GM23338 (cell line): ENCODE results near the gene PRSS27.
"Not testable (repeated sequence)": the region's sequence is repeated elsewhere in the genome, so short reads cannot be mapped to it uniquely, and the experiment has no call there.

Experiments used
- CREB1 ChIP-seq: fragments of 250-450 bp; sonication (Bioruptor Pico); IDR thresholded peaks from 2 replicates; pipeline ENCODE4 v1.5.0; 2020; ENCODE audit warnings: low read depth, mild to moderate bottlenecking, moderate library complexity
- ETS1 ChIP-seq: IDR thresholded peaks from 2 replicates; pipeline ENCODE4 v1.6.1; 2016; ENCODE audit warnings: antibody characterized with exemption
- EZH2 ChIP-seq: fragments of 200-600 bp; sonication (generic); IDR thresholded peaks from one replicate; pipeline ENCODE4 v1.8.0; 2017; ENCODE audit warnings: antibody characterized with exemption, mild to moderate bottlenecking, low read depth; ENCODE audit not compliant: unreplicated experiment
- EZH2phosphoT487 ChIP-seq: fragments of 200-600 bp; sonication (generic); IDR thresholded peaks from one replicate; pipeline ENCODE4 v1.8.1; 2018; ENCODE audit warnings: antibody characterized with exemption; ENCODE audit not compliant: unreplicated experiment
- JUNB ChIP-seq: IDR thresholded peaks from one replicate; pipeline ENCODE4 v1.6.1; 2016; ENCODE audit warnings: antibody characterized with exemption; ENCODE audit not compliant: unreplicated experiment
- NANOG ChIP-seq: IDR thresholded peaks from 2 replicates; pipeline ENCODE4 v1.6.1; 2016; ENCODE audit warnings: antibody characterized with exemption, borderline replicate concordance
- POLR2AphosphoS5 ChIP-seq: IDR thresholded peaks from 2 replicates; pipeline ENCODE4 v1.6.1; 2016; ENCODE audit warnings: antibody characterized with exemption, low read depth
- REST ChIP-seq: IDR thresholded peaks from one replicate; pipeline ENCODE4 v1.6.1; 2018; ENCODE audit warnings: antibody characterized with exemption; ENCODE audit not compliant: unreplicated experiment
- STAT1 ChIP-seq: IDR thresholded peaks from one replicate; pipeline ENCODE4 v1.6.1; 2016; ENCODE audit warnings: antibody characterized with exemption; ENCODE audit not compliant: unreplicated experiment
- ZNF114 ChIP-seq: fragments of 250-450 bp; sonication (Bioruptor Pico); IDR thresholded peaks from 2 replicates; pipeline ENCODE4 v1.5.0; 2020; ENCODE audit warnings: mild to moderate bottlenecking, moderate library complexity
- ZNF331 ChIP-seq: fragments of 250-450 bp; sonication (Bioruptor Pico); IDR thresholded peaks from 2 replicates; pipeline ENCODE4 v1.5.0; 2020; ENCODE audit warnings: low read depth, mild to moderate bottlenecking, moderate library complexity
- TF ChIP-seq, protein P1 (sequence below), 2 experiments: fragments of 200-600 bp in 1 of 2; sonication (generic) in 1 of 2; conservative IDR thresholded peaks; 2 replicates each; pipeline versions ENCODE4 v1.5.1 to v1.6.1; 2016 to 2017; ENCODE audit warnings: antibody characterized with exemption in 2 of 2, low read depth in 2 of 2, mild to moderate bottlenecking in 2 of 2, moderate library complexity in 1 of 2

DNA sequence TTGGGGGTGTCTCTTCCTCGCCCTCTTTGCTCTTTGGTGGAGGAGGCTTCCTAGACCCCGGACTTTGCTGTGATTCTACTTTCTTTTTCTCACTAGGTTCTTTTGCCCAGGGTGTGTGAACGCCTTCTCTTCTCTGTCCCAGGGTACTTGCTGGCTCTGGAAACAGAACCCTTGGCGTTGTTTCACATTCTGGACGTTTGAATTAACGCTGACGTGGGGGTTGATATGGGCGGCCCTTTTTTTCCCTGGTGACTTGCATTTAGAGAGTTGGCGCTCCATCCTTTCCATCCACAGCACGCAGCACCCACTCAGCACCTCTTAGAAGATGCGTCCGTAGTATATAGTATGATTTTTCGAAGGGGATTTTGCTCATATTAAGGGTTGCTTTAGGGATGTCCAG, 37.0 kb downstream of the PRSS27 start:
- TF ChIP-seq, protein P1, sequence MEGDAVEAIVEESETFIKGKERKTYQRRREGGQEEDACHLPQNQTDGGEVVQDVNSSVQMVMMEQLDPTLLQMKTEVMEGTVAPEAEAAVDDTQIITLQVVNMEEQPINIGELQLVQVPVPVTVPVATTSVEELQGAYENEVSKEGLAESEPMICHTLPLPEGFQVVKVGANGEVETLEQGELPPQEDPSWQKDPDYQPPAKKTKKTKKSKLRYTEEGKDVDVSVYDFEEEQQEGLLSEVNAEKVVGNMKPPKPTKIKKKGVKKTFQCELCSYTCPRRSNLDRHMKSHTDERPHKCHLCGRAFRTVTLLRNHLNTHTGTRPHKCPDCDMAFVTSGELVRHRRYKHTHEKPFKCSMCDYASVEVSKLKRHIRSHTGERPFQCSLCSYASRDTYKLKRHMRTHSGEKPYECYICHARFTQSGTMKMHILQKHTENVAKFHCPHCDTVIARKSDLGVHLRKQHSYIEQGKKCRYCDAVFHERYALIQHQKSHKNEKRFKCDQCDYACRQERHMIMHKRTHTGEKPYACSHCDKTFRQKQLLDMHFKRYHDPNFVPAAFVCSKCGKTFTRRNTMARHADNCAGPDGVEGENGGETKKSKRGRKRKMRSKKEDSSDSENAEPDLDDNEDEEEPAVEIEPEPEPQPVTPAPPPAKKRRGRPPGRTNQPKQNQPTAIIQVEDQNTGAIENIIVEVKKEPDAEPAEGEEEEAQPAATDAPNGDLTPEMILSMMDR (conservative IDR thresholded peaks at IDR 0.05; ENCODE audit: low read depth in 2 of 2): not testable (repeated sequence)
- TF ChIP-seq EZH2phosphoT487; POLR2AphosphoS5; JUNB; REST; EZH2; ETS1; ZNF331 (CRISPR knock-in tag); CREB1 (CRISPR knock-in tag); STAT1; ZNF114; NANOG: not testable (repeated sequence)
